Amniotic epithelial cell (primary cell): ENCODE measurements around the gene HSP90AA1.
A peak's percentile ranks its signal among the peaks of the same experiment; 100 is the strongest.
"Not testable (repeated sequence)": the region's sequence is repeated elsewhere in the genome, so short reads cannot be mapped to it uniquely, and the experiment has no call there.

Experiments
- DNase-seq: peaks from one replicate; pipeline ENCODE4 v3.0.0-alpha.2; 2010; ENCODE audit warnings: low read depth

HSP90AA1 gene

GRCh38 chr14:102094101-102094500, 7.3 kb upstream of the HSP90AA1 start:
- DNase-seq, result no peak

- no peak for DNase-seq
Measured at GRCh38 chr14:102092806-102093205, 6.0 kb upstream of the HSP90AA1 start.

GRCh38 chr14:102090713-102091112, 3.9 kb upstream of the HSP90AA1 start:
- DNase-seq, result no peak

GRCh38 chr14:102089621-102090343, 2.9 kb upstream of the HSP90AA1 start:
- DNase-seq, result no peak

- DNase-seq, result peak; percentile 35
Measured at GRCh38 chr14:102088012-102088792, 1.4 kb upstream of the HSP90AA1 start.

GRCh38 chr14:102087762-102088011, 843 bp upstream of the HSP90AA1 start:
- no peak for DNase-seq

GRCh38 chr14:102086709-102086971, 204 bp downstream of the HSP90AA1 start:
- DNase-seq, result no peak

- DNase-seq, result peak; percentile 59
Measured at GRCh38 chr14:102085948-102086708, 716 bp downstream of the HSP90AA1 start.

- no peak for DNase-seq
Measured at GRCh38 chr14:102085488-102085887, 1.4 kb downstream of the HSP90AA1 start.

GRCh38 chr14:102084931-102085330, 1.9 kb downstream of the HSP90AA1 start:
- DNase-seq, result no peak

- DNase-seq, result not testable (repeated sequence)
Measured at GRCh38 chr14:102084522-102084921, 2.3 kb downstream of the HSP90AA1 start.

- DNase-seq, result no peak
Measured at GRCh38 chr14:102081231-102082080, 5.4 kb downstream of the HSP90AA1 start.

- DNase-seq, result no peak
Measured at GRCh38 chr14:102080183-102081080, 6.4 kb downstream of the HSP90AA1 start.

GRCh38 chr14:102079700-102079979, 7.2 kb downstream of the HSP90AA1 start:
- no peak for DNase-seq

GRCh38 chr14:102078831-102079699, 7.8 kb downstream of the HSP90AA1 start:
- no peak for DNase-seq

- DNase-seq, result not testable (repeated sequence)
Measured at GRCh38 chr14:102078361-102078791, 8.5 kb downstream of the HSP90AA1 start.

- no peak for DNase-seq
Measured at GRCh38 chr14:102077382-102077709, 9.5 kb downstream of the HSP90AA1 start.

GRCh38 chr14:102075155-102075554, 11.7 kb downstream of the HSP90AA1 start:
- no peak for DNase-seq

- DNase-seq, result no peak
Measured at GRCh38 chr14:102074415-102074964, 12.4 kb downstream of the HSP90AA1 start.

GRCh38 chr14:102071283-102071998, 15.4 kb downstream of the HSP90AA1 start:
- no peak for DNase-seq
